MCF 10A (cell line): ENCODE measurements around the gene EXD3. TPM values are rescaled to one million over a fixed set of nuclear protein-coding genes. Genes with fewer than 3 reads are reported as not detected.
"Not testable (repeated sequence)": the region's sequence is repeated elsewhere in the genome, so short reads cannot be mapped to it uniquely, and the experiment has no call there.

ENCODE experiments used
- BruUV-seq: library from RNA; stranded (reverse); fragments of 400-500 nt; replicated peaks from 2 replicates; lab custom pipeline; 2021; lab: Mats Ljungman, UMichigan
- CTCF ChIA-PET: fragments of 300-600 bp; sonication (Branson Sonifier 250); formaldehyde crosslinking; extraction: SDS; loops from one replicate; lab custom pipeline; 2021; ENCODE audit warnings: antibody characterized with exemption, inconsistent platforms; lab: Yijun Ruan, JAX
- POLR2A ChIA-PET: fragments of 300-600, 350-650 bp; sonication (Branson Sonifier 250); formaldehyde crosslinking; extraction: SDS; loops from one replicate; lab custom pipeline; 2020; ENCODE audit warnings: antibody characterized with exemption, inconsistent platforms; lab: Yijun Ruan, JAX
- DNase-seq: peaks from one replicate; pipeline ENCODE4 v3.0.0-alpha.2; 2018; ENCODE audit not compliant: unreplicated experiment
- H3K27ac Mint-ChIP-seq: one replicate; pipeline ENCODE4 v1.8.0; 2022; ENCODE audit warnings: mild to moderate bottlenecking, low read depth, mixed read lengths; ENCODE audit not compliant: unreplicated experiment
- H3K27me3 Mint-ChIP-seq: one replicate; pipeline ENCODE4 v1.8.0; 2022; ENCODE audit warnings: mixed read lengths; ENCODE audit not compliant: insufficient read depth, unreplicated experiment
- H3K36me3 Mint-ChIP-seq: one replicate; pipeline ENCODE4 v1.8.0; 2022; ENCODE audit warnings: mild to moderate bottlenecking, moderate library complexity, mixed read lengths; ENCODE audit not compliant: insufficient read depth, unreplicated experiment
- H3K4me1 Mint-ChIP-seq: one replicate; pipeline ENCODE4 v1.8.0; 2022; ENCODE audit warnings: mixed read lengths; ENCODE audit not compliant: insufficient read depth, unreplicated experiment
- H3K4me3 Mint-ChIP-seq: one replicate; pipeline ENCODE4 v1.8.0; 2022; ENCODE audit warnings: mild to moderate bottlenecking, moderate library complexity, mixed read lengths; ENCODE audit not compliant: unreplicated experiment
- H3K9me3 Mint-ChIP-seq: one replicate; pipeline ENCODE4 v1.8.0; 2022; ENCODE audit warnings: mixed read lengths; ENCODE audit not compliant: unreplicated experiment
- intact Hi-C: fragments of 100-400 bp; cut with micrococcal nuclease; formaldehyde crosslinking; loops from 2 replicates; pipeline ENCODE4 v1.14.1; 2022
- total RNA-seq: library from RNA; stranded (reverse); gene quantifications from 2 replicates; pipeline ENCODE4 v1.2.3, GENCODE V29; 2022
- TF ChIP-seq, protein P1 (sequence below): fragments of 200-600 bp; IDR thresholded peaks from one replicate; pipeline ENCODE4 v1.8.0; 2022; ENCODE audit warnings: antibody characterized with exemption, mild to moderate bottlenecking; ENCODE audit not compliant: unreplicated experiment

EXD3 gene
- total RNA-seq, 1 experiment from 2014 or later = 17.1 TPM

DNA sequence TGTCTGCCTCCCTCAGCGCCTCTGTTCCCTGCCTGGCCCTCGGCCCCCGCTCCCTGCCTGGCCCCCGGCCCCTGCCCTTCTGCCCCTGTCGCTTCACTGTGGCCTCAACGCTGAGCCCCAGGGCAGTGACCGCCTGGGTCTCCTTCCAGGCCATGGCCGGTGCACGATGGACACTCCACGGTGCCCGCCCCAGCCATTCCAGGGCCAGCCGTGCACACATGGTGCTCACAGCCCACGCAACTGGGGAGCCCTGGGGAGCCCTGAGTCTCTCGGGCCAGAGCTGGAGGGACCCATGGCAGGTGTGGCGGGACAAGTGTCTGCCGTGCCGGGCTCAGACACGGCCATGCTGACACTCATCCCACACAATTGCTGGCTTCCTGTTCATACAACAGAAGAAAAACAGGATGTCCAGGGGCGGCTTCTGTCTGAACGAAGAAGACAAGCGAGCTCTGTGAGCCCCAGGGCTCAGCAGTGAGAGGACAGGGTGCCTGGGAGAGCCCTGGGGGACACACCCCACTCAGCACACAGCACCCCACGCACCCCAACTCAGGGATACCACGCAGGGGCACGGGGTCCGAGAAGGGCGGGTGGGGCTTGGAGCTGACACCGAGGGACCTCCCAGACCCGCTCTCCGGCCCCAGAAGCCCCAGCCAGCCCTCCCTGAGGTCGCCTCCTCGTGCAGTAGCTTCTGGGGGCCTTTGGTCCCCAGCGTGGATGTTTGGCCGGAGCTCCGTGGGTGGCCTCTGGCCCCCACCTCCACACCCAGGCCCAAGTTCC lies 35.7 kb downstream of the EXD3 start:
- DNase-seq = no peak
- CTCF ChIA-PET = no interaction called here
- intact Hi-C loops = no loop called here
- H3K9me3 Mint-ChIP-seq = no peaks in the 10 kb centered on the region
- no peaks in the 10 kb centered on the region for H3K27me3 Mint-ChIP-seq
- H3K4me3 Mint-ChIP-seq = no peak overlapping the region
- no TSS peak for BruUV-seq
- no peaks in the 10 kb centered on the region for H3K4me1 Mint-ChIP-seq
- H3K36me3 Mint-ChIP-seq = peaks cover 15% of the 10 kb centered on the region
- POLR2A ChIA-PET = interaction anchor here (0.6 kb wide), 1 partner anchor 16 kb away, joined by 3 read pairs; no protein-coding TSS in a partner anchor
- no peak overlapping the region for H3K27ac Mint-ChIP-seq
- TF ChIP-seq, protein P1, sequence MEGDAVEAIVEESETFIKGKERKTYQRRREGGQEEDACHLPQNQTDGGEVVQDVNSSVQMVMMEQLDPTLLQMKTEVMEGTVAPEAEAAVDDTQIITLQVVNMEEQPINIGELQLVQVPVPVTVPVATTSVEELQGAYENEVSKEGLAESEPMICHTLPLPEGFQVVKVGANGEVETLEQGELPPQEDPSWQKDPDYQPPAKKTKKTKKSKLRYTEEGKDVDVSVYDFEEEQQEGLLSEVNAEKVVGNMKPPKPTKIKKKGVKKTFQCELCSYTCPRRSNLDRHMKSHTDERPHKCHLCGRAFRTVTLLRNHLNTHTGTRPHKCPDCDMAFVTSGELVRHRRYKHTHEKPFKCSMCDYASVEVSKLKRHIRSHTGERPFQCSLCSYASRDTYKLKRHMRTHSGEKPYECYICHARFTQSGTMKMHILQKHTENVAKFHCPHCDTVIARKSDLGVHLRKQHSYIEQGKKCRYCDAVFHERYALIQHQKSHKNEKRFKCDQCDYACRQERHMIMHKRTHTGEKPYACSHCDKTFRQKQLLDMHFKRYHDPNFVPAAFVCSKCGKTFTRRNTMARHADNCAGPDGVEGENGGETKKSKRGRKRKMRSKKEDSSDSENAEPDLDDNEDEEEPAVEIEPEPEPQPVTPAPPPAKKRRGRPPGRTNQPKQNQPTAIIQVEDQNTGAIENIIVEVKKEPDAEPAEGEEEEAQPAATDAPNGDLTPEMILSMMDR = no peak

- H3K27me3 Mint-ChIP-seq, intact Hi-C loops, BruUV-seq, H3K4me1 Mint-ChIP-seq, DNase-seq, H3K4me3 Mint-ChIP-seq, H3K27ac Mint-ChIP-seq, H3K36me3 Mint-ChIP-seq, H3K9me3 Mint-ChIP-seq: not testable (repeated sequence)
- CTCF ChIA-PET = interaction anchor here (0.6 kb wide), 1 partner anchor 11 kb away, joined by 3 read pairs; no protein-coding TSS in a partner anchor
- POLR2A ChIA-PET = interaction anchor here (0.6 kb wide), 1 partner anchor 15 kb away, joined by 3 read pairs; no protein-coding TSS in a partner anchor
Observed at GRCh38 chr9:137386507-137387113, 36.4 kb downstream of the EXD3 start.

DNA sequence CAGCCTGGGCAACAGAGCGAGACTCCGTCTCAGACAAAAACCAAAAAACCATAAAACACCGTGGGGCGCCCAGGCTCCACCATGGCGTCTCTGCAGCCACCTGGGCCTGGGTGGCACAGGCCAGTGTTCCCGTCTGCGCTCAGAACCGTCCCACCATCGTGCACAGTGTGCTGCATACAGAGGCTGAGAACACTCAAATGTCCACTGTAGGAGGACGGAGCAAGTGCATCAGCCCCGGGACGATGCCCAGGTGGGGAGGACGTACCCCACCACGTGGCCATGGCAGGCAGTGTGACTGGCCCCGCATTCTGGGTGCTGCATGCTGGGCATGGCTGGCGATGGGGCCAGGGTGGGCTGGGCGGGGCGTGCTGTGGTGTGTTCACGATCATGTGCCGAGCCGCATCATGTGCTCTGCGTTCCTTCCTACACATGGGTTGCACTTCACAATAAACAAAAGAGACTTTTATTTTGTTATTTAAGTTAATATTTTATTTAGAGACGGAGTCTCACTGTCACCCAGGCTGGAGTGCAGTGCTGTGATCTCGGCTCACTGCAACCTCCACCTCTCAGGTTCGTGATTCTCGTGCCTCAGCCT lies 37.8 kb downstream of the EXD3 start:
- no peak for DNase-seq
- peak overlapping the region; percentile 66 for H3K27ac Mint-ChIP-seq
- no peak overlapping the region for H3K4me3 Mint-ChIP-seq
- BruUV-seq = no TSS peak
- no peaks in the 10 kb centered on the region for H3K9me3 Mint-ChIP-seq
- ChIA-PET POLR2A (no interaction called here), CTCF (interaction anchor here (0.6 to 0.9 kb wide), 3 partner anchors 35 to 433 kb away, joined by 3 to 5 read pairs (median 3); partner anchors contain the start of gene LCN12)
- no peaks in the 10 kb centered on the region for H3K27me3 Mint-ChIP-seq
- H3K4me1 Mint-ChIP-seq = no peaks in the 10 kb centered on the region
- intact Hi-C loops = no loop called here
- H3K36me3 Mint-ChIP-seq = peaks cover 9% of the 10 kb centered on the region
- TF ChIP-seq, protein P1 = no peak

DNA sequence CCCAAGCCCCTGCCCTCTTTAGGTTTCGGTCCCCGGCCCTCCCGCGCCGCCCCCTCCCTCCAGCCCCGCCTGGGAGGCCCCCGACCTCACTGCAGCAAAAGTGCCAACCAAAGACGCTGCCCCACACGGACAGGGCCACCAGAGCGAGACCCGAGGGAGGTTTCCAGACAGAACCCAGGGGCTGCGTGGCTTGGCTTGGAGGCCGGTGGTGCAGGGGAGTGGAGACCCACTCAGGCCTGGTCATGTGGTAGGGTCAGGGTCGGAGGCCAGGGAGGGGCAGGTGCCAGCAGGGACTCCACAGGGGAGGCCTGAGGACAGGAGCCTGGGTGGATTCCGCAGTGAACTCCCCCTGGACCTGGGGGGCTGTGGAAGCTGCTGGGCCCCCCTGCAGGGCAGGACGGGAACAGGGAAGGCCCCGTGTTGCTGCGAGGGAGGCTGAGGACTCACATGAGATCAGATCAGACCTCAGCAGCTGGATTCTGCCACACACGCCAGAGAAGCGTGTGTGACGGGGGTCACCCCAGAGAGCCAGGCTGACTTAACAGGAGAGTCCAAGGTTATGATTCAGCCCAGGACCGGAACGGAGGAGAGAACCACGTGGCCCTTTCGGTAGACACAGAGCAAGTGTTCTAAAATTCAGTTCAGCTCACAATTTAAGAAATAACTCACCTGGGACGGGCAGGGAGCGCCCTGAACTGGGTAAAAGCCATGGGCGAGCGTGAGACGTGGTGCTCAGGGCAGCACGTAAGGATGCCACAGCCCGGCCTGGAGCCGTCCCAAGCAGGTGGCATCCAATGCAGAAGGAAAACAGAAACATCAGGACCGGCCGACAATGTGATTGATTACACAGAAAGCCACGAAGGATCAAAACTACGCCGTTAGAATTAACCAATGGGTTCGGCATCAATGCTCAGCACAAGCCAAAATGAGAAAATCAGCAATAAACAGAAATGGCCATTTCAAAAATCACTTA lies 38.9 kb downstream of the EXD3 start:
- intact Hi-C loops = no loop called here

More for the DNA sequence above, 38.9 kb downstream of the EXD3 start:
- no peak overlapping the region for H3K4me3 Mint-ChIP-seq
- no peaks in the 10 kb centered on the region for H3K27me3 Mint-ChIP-seq
- H3K9me3 Mint-ChIP-seq = no peaks in the 10 kb centered on the region
- peak overlapping the region; percentile 66 for H3K27ac Mint-ChIP-seq
- no TSS peak for BruUV-seq
- no peaks in the 10 kb centered on the region for H3K4me1 Mint-ChIP-seq
- ChIA-PET CTCF (interaction anchor here (0.6 to 1.4 kb wide), 3 partner anchors 82 to 432 kb away, joined by 3 read pairs; partner anchors contain the start of genes LCN12 and NRARP), POLR2A (no interaction called here)
- no peak for DNase-seq
- TF ChIP-seq, protein P1 = no peak
- peaks cover under 1% of the 10 kb centered on the region for H3K36me3 Mint-ChIP-seq
